ENCODE data around the gene MOSPD3. TPM values are rescaled to one million over a fixed set of nuclear protein-coding genes. Genes with fewer than 3 reads are reported as not detected.

The MOSPD3 gene
- total RNA-seq, 1 donor from 2014 or later, result 10.5 TPM

DNA sequence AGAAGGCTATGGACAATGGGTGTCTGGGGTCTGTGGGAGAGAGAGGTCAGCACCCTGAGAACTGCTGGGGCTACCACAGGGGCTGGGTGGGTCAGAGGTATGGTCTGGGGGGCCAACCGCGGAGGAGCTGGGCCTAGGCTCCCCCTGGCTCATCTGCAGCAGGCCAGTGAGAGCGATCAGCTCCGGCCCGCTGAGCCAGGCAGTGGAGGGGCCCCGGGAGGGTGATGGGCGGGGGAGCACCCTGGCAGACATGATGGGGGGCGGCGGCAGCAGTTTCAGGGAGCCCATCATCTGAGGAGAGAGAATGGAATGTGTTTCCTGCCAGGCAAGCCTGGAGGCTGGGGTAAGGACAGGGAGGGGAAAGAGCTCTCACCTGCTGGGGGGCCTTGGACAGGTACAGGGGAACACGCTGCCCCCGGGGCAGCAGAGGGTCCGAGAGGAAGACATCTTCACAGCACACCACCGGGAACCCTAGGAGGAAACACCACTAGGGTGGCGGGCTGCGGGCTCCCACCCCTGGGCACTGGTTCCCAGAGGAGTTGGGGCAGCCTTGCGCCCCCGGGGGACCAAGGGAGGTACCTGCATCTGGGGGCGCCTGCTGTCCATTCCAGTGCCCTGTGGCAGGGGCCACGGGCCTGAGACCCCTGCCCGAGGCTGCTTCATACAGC is 39.9 kb upstream of the MOSPD3 start:
- TF ChIP-seq, protein P1, sequence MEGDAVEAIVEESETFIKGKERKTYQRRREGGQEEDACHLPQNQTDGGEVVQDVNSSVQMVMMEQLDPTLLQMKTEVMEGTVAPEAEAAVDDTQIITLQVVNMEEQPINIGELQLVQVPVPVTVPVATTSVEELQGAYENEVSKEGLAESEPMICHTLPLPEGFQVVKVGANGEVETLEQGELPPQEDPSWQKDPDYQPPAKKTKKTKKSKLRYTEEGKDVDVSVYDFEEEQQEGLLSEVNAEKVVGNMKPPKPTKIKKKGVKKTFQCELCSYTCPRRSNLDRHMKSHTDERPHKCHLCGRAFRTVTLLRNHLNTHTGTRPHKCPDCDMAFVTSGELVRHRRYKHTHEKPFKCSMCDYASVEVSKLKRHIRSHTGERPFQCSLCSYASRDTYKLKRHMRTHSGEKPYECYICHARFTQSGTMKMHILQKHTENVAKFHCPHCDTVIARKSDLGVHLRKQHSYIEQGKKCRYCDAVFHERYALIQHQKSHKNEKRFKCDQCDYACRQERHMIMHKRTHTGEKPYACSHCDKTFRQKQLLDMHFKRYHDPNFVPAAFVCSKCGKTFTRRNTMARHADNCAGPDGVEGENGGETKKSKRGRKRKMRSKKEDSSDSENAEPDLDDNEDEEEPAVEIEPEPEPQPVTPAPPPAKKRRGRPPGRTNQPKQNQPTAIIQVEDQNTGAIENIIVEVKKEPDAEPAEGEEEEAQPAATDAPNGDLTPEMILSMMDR (IDR thresholded peaks at IDR 0.05), result no peak
- peaks cover 39% of the 10 kb centered on the region for H3K4me1 Mint-ChIP-seq
- H3K36me3 Mint-ChIP-seq (ENCODE audit: low read depth), result peaks cover 35% of the 10 kb centered on the region
- intact Hi-C loops (cut with micrococcal nuclease), result no loop called here
- POLR2A ChIA-PET, result interaction anchor here (0.6 kb wide), 1 partner anchor 47 kb away, joined by 3 read pairs; no protein-coding TSS in a partner anchor
- H3K4me3 Mint-ChIP-seq, result no peak overlapping the region
- no peaks in the 10 kb centered on the region for H3K27me3 Mint-ChIP-seq
- no peak overlapping the region for H3K27ac Mint-ChIP-seq
- H3K9me3 Mint-ChIP-seq, result no peaks in the 10 kb centered on the region
- ATAC-seq (ENCODE audit: low read depth), result no peak
- DNase-seq, result no peak
- CTCF ChIA-PET, result no interaction called here

DNA sequence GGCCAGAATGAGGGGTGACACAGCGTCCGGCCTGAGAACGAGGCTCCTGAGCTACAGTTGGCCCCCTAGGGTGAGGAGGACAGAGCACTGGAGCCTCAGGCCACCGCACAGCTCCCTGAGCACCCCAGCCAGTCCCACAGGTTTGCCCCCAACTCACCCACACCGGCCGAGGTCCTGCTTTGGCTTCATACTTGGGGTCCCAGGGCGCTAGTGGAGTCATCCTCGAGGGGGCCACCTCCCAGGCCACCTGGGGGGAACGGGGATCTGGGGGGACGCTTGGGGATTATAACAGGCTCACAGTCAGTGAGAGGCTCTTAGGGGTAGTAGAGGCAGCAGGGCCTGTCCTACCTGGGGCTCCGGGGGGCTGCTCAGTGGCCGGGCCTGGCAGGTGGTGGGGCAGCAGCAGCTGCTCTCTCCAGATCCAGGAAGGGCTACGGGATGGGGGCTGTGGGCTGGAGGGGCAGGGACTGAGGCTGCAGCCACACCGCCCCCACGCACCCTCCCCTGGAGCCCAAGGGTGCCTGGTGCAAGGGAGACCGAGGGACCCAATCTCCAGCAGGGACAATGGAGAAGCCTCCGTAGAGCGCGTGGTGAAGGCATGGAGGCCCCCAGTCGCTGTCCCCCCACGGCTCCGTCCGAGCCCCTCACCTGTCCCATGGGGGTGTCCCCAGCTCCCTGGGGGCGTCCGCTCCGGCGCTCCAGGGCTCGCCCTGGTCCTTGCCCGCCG is 39.2 kb upstream of the MOSPD3 start:
- H3K36me3 Mint-ChIP-seq (ENCODE audit: low read depth), result peaks cover 35% of the 10 kb centered on the region

DNA sequence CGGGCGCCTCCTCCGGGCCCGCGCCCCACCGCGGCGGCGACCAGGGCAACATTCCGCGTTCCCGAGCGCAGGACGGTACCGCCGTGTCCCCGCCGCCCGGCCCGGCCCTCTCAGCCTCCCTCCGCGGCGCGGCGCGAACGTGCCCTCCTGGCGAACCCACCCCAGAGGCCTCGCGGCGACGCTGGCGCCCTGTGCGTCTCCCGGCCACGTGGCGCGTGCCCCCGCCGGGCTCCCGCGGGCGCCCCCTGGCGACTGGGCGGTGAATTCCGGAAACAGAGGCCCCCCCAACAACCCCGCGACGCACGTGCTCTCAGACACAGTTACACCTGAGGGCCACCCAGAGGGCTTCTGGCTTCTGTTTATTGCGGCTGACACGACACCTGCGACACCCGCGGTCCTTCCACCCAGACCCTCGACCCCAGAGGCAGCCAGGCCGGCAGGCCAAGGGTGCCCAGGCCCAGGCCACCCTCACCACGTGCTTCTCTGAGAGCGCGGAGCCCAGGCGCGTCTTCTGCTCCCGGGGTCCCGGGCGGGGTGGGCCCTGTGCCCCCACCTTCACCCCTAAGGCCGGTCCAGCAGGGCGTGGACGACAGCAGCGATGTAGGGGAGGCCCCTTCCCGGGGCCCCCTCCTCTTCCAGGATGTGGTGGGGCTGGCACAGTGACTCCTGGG is 38.5 kb upstream of the MOSPD3 start, which contains the start of gene SAP25:
SAP25 (minus strand) TSS at position 210 of the 671 bp plus-strand sequence; CDS start at position 52, 158 bp downstream.
- no peak for ATAC-seq (ENCODE audit: low read depth)
- no peak for DNase-seq
- Mint-ChIP-seq H3K9me3 (no peaks in the 10 kb centered on the region), H3K4me1 (peaks cover 27% of the 10 kb centered on the region), H3K27me3 (no peaks in the 10 kb centered on the region), H3K36me3 (ENCODE audit: low read depth) (peaks cover 35% of the 10 kb centered on the region), H3K27ac (no peak within 1 kb of the TSS), H3K4me3 (no peak within 1 kb of the TSS)
- CTCF ChIA-PET, result no interaction called here
- intact Hi-C loops (cut with micrococcal nuclease), result no loop called here
- TF ChIP-seq, protein P1 (IDR thresholded peaks at IDR 0.05), result no peak
- POLR2A ChIA-PET, result interaction anchor here (0.5 kb wide), 1 partner anchor 19 kb away, joined by 5 read pairs; no protein-coding TSS in a partner anchor

More for the DNA sequence above, 39.2 kb upstream of the MOSPD3 start:
- DNase-seq (no peak), ATAC-seq (ENCODE audit: low read depth) (no peak)
- POLR2A ChIA-PET, result interaction anchor here (0.5 to 0.6 kb wide), 2 partner anchors 18 to 46 kb away, joined by 3 to 5 read pairs; no protein-coding TSS in a partner anchor
- peaks cover 32% of the 10 kb centered on the region for H3K4me1 Mint-ChIP-seq
- intact Hi-C loops (cut with micrococcal nuclease), result no loop called here
- no peaks in the 10 kb centered on the region for H3K27me3 Mint-ChIP-seq
- H3K9me3 Mint-ChIP-seq, result no peaks in the 10 kb centered on the region
- H3K4me3 Mint-ChIP-seq, result no peak overlapping the region
- CTCF ChIA-PET, result no interaction called here
- no peak overlapping the region for H3K27ac Mint-ChIP-seq
- TF ChIP-seq, protein P1 (IDR thresholded peaks at IDR 0.05), result no peak

DNA sequence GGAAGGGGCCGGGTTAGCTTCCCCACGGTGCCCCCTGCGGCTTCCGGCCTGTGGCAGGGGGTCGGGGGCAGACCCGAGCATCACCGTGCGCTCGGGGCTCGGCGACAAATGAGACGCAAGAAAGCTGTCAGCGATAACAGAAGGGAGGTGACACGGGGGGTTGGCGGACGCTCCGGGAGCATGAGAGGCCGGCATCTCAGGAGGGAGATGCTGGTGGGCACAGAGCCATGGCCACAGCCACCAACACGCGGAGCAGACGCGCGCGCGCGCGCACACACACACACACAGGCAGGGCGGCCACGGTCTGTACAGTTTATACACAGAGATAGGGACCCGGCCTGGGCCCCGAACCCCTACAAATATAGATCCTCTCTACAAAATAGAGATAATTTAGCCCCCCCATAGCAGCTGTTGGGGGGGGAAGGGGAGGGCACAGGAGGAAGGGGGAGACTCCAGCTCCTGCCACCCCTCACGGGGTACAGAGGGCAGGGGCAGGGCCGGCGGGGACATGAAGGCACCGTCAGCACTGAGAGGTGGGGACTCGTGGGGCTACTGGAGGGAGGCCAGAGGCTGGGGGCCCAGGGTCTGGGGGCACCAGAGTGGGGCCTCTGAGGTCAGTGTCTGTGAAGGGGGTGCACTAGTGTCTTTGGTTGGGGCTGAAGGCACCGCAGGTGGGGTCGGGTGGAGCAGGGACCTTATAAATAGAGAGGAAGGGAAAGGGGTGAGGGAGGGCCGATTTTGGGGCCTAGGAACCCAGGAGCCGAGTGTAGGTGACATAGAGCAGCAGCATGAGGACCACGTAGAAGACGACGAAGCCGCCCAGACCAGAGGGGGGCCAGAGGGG is 37.8 kb upstream of the MOSPD3 start:
- H3K4me1 Mint-ChIP-seq, result peaks cover 19% of the 10 kb centered on the region
- ChIA-PET POLR2A (no interaction called here), CTCF (no interaction called here)
- ATAC-seq (ENCODE audit: low read depth), result no peak
- intact Hi-C loops (cut with micrococcal nuclease), result no loop called here
- TF ChIP-seq, protein P1 (IDR thresholded peaks at IDR 0.05), result no peak
- peaks cover 35% of the 10 kb centered on the region for H3K36me3 Mint-ChIP-seq (ENCODE audit: low read depth)
- no peak overlapping the region for H3K4me3 Mint-ChIP-seq
- DNase-seq, result no peak
- no peak overlapping the region for H3K27ac Mint-ChIP-seq
- no peaks in the 10 kb centered on the region for H3K27me3 Mint-ChIP-seq
- no peaks in the 10 kb centered on the region for H3K9me3 Mint-ChIP-seq

Measured in activated B cell treated with CpG ODN at 0.5 μM for 24 hours (primary cell).